ENCODE measurements around the gene TMPRSS2. TPM values are rescaled to one million over a fixed set of nuclear protein-coding genes. Genes with fewer than 3 reads are reported as not detected.

The TMPRSS2 gene
- total and polyA plus RNA-seq, 2 donors (not counting 3 experiments of a cell fraction or from before 2014, with no cell fraction given) = not detected

DNA sequence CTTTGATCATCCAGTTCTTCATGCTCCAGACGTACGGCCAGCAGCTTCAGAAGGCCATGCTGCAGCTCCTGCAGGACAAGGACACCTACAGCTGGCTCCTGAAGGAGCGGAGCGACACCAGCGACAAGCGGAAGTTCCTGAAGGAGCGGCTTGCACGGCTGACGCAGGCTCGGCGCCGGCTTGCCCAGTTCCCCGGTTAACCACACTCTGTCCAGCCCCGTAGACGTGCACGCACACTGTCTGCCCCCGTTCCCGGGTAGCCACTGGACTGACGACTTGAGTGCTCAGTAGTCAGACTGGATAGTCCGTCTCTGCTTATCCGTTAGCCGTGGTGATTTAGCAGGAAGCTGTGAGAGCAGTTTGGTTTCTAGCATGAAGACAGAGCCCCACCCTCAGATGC lies 49.4 kb downstream of the TMPRSS2 start:
- no peak for TF ChIP-seq EZH2 (IDR thresholded peaks at IDR 0.05; ENCODE audit: borderline replicate concordance, low read depth, low read length, severe bottlenecking)
- TF ChIP-seq, protein P1, sequence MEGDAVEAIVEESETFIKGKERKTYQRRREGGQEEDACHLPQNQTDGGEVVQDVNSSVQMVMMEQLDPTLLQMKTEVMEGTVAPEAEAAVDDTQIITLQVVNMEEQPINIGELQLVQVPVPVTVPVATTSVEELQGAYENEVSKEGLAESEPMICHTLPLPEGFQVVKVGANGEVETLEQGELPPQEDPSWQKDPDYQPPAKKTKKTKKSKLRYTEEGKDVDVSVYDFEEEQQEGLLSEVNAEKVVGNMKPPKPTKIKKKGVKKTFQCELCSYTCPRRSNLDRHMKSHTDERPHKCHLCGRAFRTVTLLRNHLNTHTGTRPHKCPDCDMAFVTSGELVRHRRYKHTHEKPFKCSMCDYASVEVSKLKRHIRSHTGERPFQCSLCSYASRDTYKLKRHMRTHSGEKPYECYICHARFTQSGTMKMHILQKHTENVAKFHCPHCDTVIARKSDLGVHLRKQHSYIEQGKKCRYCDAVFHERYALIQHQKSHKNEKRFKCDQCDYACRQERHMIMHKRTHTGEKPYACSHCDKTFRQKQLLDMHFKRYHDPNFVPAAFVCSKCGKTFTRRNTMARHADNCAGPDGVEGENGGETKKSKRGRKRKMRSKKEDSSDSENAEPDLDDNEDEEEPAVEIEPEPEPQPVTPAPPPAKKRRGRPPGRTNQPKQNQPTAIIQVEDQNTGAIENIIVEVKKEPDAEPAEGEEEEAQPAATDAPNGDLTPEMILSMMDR (IDR thresholded peaks at IDR 0.05; ENCODE audit: extremely low read depth in 1 of 2, insufficient read depth in 1 of 2, low read depth in 1 of 2, low read length in 2 of 2) = no peak
- no peak for TF ChIP-seq POLR2A (IDR thresholded peaks at IDR 0.05; ENCODE audit: low read depth, low read length)
- TF ChIP-seq GATA2 (IDR thresholded peaks at IDR 0.05; ENCODE audit: insufficient read depth, insufficient read length, low read depth, low read length) = no peak
- TF ChIP-seq, protein P2, sequence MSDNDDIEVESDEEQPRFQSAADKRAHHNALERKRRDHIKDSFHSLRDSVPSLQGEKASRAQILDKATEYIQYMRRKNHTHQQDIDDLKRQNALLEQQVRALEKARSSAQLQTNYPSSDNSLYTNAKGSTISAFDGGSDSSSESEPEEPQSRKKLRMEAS (IDR thresholded peaks at IDR 0.05; ENCODE audit: insufficient read depth, insufficient read length) = no peak
- no peak for TF ChIP-seq POLR2AphosphoS5 (IDR thresholded peaks at IDR 0.05; ENCODE audit: insufficient read depth, low read depth, low read length)
- no peak for TF ChIP-seq JUN (IDR thresholded peaks at IDR 0.05; ENCODE audit: borderline replicate concordance, insufficient read depth, insufficient read length, low read depth)
- no peak for TF ChIP-seq MYC (IDR thresholded peaks at IDR 0.05; ENCODE audit: low read depth, low read length)
- no peak for TF ChIP-seq FOS (IDR thresholded peaks at IDR 0.05; ENCODE audit: borderline replicate concordance, insufficient read depth, low read length)
- Histone ChIP-seq H4K20me1 (replicated peaks; ENCODE audit: control insufficient read depth, extremely low read depth, insufficient read depth, low read length) (no peaks in the 10 kb centered on the region), H3K9me1 (replicated peaks; ENCODE audit: control insufficient read depth, extremely low read depth, insufficient read depth, low read length) (no peaks in the 10 kb centered on the region), H3K4me1 (ENCODE audit: control insufficient read depth, extremely low read depth, insufficient read depth, low read length) (no peaks in the 10 kb centered on the region), H3K9me3 (replicated peaks; ENCODE audit: control insufficient read depth, insufficient read depth, low read length) (no peaks in the 10 kb centered on the region), H3K9ac (replicated peaks; ENCODE audit: extremely low read depth, insufficient read depth, low read length) (no peak overlapping the region), H3K4me2 (ENCODE audit: insufficient read depth, low read length) (no peak overlapping the region), H3K27me3 (ENCODE audit: control insufficient read depth in 2 of 2, insufficient read depth in 2 of 2, low read length in 2 of 2) (no peaks in the 10 kb centered on the region), H3K79me2 (ENCODE audit: control insufficient read depth, insufficient read depth, low read length) (no peaks in the 10 kb centered on the region), H3K36me3 (ENCODE audit: control insufficient read depth in 2 of 2, extremely low read depth in 1 of 2, insufficient read depth in 2 of 2, low read length in 2 of 2) (no peaks in the 10 kb centered on the region), H2AFZ (ENCODE audit: low read depth, low read length) (no peak overlapping the region), H3K4me3 (replicated peaks in 1 of 3; ENCODE audit: insufficient read depth in 1 of 3, low read depth in 1 of 3, low read length in 3 of 3) (no peak overlapping the region), H3K27ac (ENCODE audit: insufficient read depth, low read depth, low read length) (no peak overlapping the region)
- DNase-seq (ENCODE audit: low read depth, low spot score) = no peak
- ChIA-PET CTCF (interaction anchor here (6.9 kb wide), 1 partner anchor 175 kb away, joined by 220 read pairs; no protein-coding TSS in a partner anchor), POLR2A (no interaction called here)
- dilution Hi-C loops (cut with MboI; ENCODE audit: extremely low pct_ligation_motif_present, low sequenced_read_pairs) = no loop called here
- no peak for FAIRE-seq
- intact Hi-C loops (cut with micrococcal nuclease) = no loop called here
- no TSS peak for BruUV-seq (replicated peaks)

Data from endothelial cell of umbilical vein (primary cell).